ENCODE measurements around the gene FAM184B.

Gene FAM184B

DNA sequence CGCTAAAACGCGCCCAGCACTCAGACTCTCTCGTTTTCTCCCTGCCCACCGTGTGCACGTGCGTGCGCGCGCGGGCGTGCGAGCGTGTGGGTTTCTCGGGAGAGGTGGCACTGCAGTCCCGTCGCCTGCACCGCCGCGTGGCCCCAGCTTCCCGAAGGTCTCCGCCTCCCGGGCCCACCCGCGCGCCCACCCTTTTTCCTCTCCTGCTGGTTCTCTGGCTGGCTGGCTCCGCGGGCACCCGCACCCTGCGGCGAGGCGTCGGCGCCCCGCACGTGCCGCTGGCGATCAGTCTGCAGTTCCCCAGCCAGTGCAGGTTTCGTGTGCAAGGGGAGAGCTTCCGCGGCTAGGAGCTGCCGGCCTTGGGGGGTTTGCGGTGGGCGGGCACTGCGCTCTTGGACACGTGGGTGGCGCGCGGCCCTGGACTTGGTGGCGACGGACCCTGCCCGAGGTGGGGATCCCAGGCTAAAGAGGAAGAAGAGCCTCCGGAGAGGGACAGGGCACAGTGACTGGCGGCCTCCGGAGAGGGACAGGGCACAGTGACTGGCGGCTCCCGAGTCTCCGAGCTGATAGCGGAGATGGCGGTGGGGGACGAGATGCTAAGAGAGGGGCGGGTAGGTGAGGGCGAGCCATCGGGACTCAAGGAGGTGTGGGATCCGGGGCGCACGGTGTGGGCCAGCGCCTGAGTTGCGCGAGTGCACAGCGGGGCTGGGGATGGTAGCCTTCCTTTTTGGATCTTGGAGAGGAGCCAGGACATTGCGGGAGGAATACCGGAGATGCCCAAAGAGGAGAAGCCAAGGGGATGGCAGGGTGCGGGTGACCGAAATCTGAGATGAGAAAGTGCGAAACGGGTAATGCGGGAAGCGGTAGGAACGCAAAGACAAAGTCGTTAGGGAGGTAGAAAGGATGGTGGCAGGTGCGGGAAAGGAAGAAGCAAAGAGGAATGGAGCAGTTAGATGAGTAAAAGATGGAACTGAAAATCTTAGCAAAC lies at the start of gene FAM184B:
TSS of gene FAM184B (minus strand) at position 322 of the 988 bp plus-strand sequence. CDS start 322 bp downstream, outside the sequence.
- DNase-seq (ENCODE audit: low read depth in 2 of 2), result no peak

DNA sequence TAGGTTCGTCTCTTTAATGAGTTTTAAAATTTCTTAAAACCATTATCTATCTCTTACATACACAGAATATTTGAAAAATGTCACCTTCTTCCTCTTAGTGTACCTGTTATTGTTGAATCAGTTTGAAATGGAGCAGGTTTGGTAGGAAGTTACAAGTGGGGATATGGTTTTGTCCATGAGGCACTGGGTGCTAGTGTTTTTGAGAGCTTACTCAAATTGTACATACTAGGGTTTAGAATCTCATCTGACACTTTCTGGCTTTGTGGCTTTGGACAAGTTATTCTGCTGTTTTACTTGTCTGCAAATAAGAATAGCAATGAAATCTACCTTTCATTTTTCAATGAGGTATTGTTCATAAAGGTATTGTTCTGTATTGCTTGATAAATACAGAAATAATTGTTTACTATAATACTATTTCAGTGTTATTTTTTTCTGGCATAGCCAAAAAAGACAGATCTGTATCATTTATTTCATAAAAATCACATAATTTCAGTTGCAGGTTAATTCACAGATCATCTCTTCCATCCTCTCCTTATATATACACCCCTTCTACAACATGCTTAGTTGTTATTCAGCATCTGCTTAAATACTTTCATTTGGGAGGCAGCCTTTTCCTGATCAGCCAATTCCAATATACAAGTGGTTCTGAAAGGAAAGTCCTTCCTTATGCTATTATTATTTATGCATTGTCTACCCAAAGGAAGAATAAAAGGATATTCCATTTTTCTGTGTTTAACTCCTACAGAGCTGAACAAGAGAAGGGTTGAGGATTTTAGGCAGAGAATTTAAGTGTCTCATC lies 42.6 kb upstream of the FAM184B start:
- DNase-seq (ENCODE audit: low read depth in 2 of 2), result no peak

DNA sequence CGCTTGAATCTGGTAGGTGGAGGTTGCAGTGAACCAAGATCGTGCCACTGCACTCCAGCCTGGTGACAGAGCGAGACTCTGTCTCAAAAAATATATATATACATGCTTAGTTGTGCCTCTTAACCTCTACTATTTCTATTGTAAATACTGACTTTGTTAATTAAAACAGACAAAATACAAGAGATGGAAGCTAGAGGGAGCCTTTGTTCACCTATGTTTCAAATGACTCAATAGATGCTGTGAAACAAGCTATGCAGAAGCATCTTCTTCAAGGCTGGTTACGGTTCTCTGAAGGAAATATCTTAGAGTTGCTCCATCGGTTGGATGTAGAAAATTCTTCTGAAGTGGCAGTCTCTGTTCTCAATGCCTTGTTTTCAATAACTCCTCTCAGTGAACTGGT lies 35.6 kb upstream of the FAM184B start:
- no peak for DNase-seq (ENCODE audit: low read depth in 2 of 2)

DNA sequence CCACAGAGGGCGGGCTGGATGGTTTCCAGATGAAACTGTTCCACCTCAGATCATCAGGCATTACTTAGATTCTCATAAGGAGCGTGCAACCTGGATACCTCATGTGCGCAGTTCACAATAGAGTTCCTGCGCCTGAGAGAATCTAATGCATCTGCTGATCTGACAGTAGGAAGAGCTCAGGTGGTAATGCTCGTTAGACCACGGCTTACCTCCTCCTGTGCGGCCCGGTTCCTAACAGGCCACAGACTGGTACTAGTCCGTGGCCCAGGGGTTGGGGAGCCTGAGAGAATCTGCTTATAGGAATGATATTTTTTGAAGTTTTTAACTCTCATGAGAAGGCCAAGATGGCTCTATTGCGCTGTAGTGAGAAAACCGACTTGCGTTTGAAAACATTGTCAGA lies 34.7 kb upstream of the FAM184B start:
- no peak for DNase-seq (ENCODE audit: low read depth in 2 of 2)

DNA sequence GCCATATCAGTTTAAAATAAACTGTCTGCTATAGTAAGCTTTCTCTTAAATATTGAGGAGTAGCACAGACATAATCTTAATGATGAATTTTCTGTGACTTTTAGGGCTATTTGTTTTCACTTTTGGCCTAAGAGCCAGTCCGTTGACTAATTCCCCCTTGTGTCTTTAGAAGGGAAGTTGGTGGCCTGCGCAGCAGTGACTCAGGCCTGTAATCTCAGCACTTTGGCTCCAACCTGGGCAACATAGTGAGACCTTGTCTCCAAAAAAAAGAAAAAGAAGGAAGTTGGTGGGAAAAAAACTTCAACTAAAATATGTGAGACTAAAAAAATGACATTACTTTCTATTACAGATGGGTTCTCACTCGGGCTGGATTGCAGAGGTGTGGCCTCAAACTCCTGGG lies 32.7 kb upstream of the FAM184B start:
- no peak for DNase-seq (ENCODE audit: low read depth in 2 of 2)

DNA sequence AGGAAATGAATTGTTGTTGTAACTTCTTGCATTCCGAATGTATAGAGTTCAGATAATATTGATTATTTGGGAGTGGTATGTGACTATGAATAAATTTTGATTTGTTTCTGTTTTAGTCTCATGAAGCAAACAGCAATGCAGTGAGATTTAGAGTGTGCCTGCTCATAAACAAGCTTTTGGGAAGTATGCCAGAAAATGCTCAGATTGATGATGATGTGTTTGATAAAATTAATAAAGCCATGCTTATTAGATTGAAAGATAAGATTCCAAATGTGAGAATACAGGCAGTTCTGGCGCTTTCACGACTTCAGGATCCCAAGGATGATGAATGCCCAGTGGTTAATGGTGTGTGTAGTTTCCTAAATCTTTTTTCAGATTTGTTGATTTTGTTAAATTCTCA lies 31.4 kb upstream of the FAM184B start:
- DNase-seq (ENCODE audit: low read depth in 2 of 2), result no peak

DNA sequence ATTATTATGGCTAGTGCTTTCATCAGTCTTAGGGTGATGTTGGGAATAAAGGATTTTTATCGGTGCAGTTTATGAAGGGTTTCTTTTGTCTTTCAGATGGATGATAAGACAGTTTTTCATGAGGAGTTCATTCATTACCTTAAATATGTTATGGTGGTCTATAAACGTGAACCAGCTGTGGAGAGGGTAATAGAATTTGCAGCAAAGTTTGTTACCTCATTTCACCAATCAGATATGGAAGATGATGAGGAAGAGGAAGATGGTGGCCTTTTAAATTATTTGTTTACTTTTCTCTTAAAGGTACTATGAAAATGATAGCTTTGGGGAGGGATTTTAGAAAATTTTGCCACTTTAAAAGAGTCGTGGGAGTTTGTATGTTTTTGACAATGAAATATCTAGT lies 30.7 kb upstream of the FAM184B start:
- DNase-seq (ENCODE audit: low read depth in 2 of 2), result no peak

DNA sequence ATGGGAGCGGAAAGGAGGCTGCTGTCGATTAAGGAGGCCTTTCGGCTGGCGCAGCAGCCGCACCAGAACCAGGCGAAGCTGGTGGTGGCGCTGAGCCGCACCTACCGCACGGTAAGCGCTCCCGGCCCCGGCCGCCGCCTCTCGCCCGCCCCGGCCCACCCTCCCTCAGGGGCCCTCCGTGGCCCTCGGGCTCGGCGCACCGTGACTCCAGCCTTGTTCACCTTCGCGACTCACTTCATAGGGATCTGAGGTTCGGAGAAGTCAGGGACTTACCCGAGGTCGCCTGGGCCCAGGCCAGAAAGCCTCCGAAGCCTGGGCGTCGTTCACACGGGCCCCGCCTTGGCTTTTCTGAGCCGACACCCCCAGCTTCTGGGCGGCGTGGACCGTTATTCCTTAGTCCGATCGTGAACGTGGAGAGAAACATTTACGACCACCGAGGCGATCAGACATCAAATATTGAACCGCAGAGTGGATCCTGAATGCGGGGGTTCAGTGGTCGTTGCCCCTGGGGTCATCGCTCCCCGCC lies 29.7 kb upstream of the FAM184B start:
- DNase-seq (ENCODE audit: low read depth in 2 of 2), result no peak

DNA sequence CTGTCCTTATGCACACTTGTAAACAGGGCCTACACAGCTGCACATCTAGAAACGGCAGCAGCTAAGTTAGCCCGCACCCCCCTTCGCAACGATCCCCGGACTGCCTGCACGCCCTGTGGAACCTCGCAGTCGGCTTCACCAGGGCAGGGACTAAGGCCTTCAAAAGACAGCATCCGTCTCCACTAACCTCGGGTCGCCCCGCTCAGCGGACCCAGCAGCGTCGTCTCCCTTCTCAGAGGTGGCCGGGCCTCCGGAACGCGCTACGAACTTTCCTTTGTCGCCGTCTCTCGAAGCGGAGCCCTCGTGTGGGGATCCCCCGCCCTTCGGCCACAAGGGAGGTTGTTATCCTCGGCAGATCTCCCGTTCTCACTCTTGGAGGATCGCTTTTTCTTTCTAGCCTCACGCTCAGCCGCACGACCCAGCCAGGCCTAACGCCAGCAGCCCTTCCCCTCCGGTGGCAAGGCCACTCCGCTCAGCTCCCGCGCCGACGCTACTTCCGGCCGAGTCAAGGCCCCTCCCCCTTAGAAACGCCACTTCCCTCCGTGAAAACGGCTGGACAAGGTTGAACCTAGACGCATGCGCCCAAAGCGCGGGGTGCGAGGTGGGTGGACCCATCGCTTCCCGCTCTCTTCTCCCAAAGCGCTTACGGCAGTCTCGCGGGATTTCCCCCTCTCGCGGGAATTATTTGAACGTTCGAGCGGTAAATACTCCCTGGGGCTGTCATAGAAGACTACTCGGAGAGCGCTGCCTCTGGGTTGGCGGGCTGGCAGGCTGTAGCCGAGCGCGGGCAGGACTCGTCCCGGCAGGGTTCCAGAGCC lies 29.0 kb upstream of the FAM184B start, which contains the start of the genes DCAF16 and NCAPG:
TSS of gene DCAF16 (minus strand) at position 498 of the 818 bp plus-strand sequence. CDS start 6,616 bp downstream, outside the sequence.
TSS of gene NCAPG (plus strand) at position 720 of the 818 bp plus-strand sequence. CDS start 99 bp downstream, outside the sequence.
- peak; percentile 98 to 99 for DNase-seq (ENCODE audit: low read depth in 2 of 2)

DNA sequence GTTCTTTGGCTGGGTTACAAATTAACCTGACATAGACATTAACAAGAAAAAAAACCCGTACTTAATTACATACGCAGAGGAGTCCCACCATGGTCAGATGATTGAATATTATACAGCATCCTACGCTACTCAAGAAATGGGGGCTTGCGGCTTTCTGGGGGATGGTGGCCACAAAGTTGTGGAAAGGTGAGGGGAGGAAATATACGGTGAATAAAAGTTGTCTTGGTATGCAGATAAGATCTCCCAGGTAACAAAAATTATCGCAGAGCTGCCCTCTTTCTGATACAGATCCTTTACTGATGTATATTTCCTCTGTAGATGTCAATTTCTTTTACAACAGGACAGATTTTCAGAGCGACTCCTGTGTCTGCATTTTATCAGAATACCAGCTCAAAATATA lies 28.2 kb upstream of the FAM184B start:
- DNase-seq (ENCODE audit: low read depth in 2 of 2), result no peak

DNA sequence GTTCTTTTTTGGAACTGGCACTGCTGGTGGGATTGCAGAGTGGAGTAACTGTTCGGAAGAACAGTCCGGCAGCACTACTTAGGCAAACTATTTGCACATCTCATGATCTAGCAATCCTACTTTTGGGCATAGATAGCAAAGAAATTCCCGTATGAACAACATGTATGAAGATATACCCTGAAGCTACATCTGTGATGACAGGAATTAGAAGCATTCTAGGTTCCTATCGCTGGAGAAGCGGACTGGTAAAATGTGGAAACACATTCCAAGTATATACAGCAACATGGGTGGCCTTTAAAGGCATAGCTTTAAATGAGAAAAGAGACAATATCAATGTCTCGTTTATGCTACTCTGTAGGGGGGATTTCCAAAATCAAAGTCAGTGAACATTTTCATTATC lies 26.0 kb upstream of the FAM184B start:
- DNase-seq (ENCODE audit: low read depth in 2 of 2), result no peak

DNA sequence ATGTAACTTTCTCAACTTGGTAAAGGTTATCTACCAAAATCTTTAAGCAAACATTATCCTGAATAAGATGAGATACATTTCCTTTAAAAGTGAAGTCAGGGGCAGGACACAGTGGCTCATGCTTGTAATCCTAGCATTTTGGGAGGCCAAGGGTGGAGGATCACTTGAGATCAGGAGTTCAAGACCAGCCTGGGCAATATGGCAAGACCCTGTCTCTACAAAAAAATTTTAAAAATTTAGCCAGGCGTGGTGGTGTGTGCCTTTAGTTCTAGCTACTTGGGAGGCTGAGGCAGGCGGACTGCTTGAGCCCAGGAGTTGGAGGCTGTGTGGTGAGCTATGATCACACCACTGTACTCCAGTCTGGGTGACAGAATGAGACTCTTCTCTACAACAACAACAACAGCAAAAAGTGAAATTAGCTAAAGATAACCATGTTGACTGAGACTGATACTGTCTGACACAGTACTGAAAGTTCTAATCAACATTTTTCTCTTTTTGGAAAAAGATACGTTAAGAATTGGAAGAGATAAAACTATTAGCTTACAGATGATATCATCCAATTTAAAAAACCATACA lies 24.2 kb upstream of the FAM184B start:
- DNase-seq (ENCODE audit: low read depth in 2 of 2), result no peak

DNA sequence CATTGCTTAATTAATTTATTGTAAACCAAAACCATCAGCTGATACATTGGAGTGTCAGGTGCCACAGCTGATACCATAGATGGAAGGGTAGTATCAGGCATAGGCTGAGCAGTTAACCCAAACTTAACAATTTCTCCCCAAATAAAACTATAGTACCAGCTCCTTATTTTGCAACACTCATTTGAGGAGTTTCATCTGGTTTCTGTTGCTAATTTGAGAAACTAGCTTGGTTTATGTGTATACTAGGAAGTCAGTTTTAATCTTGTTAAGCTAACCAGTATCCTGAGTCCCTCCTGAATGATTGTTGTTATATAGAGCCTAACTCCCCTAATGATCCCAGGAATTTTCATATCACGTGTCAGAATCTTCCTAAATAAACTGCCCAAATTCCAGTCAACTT lies 16.4 kb upstream of the FAM184B start:
- no peak for DNase-seq (ENCODE audit: low read depth in 2 of 2)

DNA sequence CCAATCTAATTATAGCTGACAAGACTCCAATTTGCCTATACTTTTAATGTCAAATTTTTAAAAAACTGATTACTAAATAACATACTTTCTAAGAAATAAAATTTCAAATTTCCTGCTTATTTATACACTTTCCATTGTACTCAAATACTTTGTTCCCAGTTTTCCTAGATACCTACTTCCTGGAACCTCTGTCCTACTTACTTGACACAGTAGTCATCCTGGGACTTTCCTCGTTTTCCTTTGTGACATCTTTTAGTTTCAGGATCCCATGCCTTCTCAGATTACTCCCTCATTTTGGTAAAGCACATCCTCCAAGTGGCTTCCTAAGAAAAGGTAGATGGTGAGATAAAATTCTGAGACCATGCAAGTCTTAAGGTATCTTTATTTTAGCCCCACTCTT lies 13.3 kb upstream of the FAM184B start:
- DNase-seq (ENCODE audit: low read depth in 2 of 2), result no peak

DNA sequence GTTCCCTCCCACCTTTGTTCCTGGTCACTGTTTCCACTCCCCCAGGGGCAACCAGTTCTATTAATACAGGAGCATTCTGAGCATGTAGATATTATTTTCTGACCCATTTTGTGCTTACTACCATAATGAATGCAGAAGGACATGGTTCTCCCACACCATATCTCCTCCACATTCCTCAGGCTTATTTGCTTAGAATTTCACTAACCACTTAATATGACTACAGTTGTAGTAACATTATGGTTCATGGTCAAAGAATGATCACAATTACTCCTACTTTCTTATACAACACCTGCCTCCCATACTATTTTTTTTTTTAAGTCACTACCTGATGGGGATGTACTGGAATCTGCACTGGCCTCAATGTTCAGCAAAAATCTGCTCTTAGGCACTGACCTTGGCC lies 7.5 kb upstream of the FAM184B start:
- DNase-seq (ENCODE audit: low read depth in 2 of 2), result no peak

DNA sequence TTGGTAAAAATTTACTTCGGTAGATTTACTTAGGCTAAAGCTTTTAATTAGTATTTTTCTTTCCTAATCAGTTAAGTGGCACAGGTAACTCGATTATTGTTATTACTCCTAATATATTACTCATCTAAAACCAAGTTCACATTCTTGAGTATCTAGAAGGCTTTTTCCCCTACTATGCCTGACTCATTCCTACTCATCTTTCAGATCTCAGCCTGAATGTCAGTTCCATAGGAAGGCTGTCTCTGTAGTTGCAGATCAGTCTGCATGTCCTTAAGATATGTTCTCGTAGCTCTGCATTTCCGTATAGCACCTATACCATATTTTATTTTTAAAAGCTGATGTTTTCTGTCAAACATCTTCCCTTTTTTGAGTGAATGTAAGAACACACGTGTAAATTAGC lies 5.9 kb upstream of the FAM184B start:
- DNase-seq (ENCODE audit: low read depth in 2 of 2), result no peak

DNA sequence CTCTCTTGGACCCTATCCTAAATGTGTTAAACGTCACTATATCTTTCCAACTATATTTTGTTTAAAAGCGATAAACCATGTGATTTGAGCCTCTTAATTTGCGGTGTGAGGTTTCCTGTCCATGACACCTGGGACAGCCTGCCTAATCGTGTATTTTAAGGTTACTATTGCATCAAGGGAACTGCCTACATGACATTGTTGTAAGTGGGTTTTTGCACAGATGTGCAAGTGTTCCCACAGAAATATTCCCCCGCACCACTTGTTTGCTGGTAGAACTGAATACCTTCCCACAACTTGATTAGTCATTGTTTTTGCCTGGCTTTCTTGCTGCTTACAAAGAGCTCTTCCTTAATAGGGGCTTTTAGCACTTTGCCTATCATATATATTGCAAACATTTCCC lies 5.1 kb upstream of the FAM184B start:
- DNase-seq (ENCODE audit: low read depth in 2 of 2), result no peak

DNA sequence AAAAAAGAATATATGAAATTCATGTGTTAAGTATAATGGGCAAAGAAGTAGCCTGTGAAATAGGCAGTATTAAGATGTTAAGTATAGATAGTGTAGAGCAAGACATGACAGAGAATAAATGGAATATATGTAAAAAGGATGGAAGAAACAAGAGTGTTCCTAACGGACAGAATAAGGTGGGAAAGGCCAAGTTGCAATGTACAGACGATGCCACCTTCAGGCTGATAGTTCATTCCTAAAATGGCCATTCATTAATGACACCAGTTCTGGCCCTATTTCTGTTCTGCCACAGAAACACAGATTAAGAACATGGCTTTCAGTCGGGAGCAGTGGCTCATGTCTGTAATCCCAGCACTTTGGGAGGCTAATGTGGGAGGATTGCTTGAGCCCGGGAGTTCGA lies 4.4 kb upstream of the FAM184B start:
- DNase-seq (ENCODE audit: low read depth in 2 of 2), result no peak

DNA sequence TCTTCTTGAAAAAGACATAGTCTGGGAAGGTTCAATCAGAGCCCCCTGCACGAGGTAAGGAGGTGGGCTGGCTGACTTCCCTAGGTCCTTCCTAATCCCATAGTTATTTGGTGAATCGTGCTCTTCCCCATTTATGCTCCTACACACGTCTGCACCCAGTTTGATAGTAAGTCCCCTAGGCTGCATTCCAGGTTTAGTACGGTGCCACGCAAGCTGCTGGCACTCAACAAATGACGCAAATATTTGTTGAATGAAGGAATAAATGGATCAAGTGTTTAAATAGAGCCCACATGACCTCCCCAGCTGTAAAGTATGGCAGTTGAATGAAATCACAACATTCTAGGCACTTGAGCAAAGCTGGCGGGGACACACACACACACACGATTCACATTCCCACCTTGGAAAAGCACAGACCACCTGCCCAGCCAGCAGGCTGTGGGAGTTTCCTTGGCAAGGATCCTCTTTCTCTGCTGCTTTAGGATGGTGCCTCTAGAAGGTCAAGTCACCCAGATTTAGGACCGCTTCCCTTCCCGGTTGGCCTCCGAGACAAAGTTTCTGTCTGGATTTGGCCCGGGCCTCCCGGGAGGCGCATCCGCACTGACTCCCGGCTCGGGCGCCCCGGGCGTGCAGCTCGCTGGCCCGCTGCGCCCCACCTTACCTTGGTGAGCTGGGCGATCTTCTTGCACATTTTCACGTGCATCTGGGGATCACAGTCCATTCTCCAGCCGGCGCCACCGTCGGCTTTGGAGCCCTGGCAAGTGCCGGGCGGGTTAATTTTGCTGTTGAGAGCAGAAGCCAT lies 721 bp downstream of the FAM184B start:
- no peak for DNase-seq (ENCODE audit: low read depth in 2 of 2)

DNA sequence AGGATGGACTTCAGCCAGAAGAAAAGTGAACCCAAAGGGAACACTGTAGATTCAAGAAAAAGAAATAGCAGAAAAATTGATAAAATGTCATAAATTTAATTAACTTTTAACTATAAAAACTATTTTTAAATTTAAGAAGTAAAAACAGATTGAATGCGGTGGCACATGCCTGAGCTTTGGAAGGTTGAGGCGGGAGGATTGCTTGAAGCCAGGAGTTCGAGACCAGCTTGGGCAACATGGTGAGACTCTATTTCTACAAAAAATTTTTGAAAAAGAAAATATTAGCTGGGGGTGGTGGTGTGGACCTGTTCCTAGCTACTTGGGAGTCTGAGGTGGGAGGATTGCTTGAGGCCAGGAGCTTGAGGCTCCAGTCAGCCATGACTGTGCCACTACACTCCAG lies 3.0 kb downstream of the FAM184B start:
- DNase-seq (ENCODE audit: low read depth in 2 of 2), result no peak
